ENCODE measurements around the gene KIF12.

KIF12 gene

GRCh38 chr9:114049441-114050225, 49.5 kb downstream of the KIF12 start:
- no peaks in the 10 kb centered on the region for H3K79me2 ChIP-seq (ENCODE audit: control insufficient read depth, low read length)
- H3K27ac ChIP-seq (ENCODE audit: low read depth, low read length): no peak overlapping the region
- TF ChIP-seq CTCF (IDR thresholded peaks at IDR 0.05; ENCODE audit: low read depth, low read length, poor library complexity, severe bottlenecking): no peak
- no peak for TF ChIP-seq EZH2phosphoT487 (IDR thresholded peaks at IDR 0.05; ENCODE audit: borderline replicate concordance, low read length)
- no peak overlapping the region for H3K4me2 ChIP-seq (ENCODE audit: low read length)
- no peaks in the 10 kb centered on the region for H3F3A ChIP-seq (ENCODE audit: control insufficient read depth, insufficient read depth)
- H3K4me1 ChIP-seq (ENCODE audit: control insufficient read depth, low read length): no peaks in the 10 kb centered on the region
- no peaks in the 10 kb centered on the region for H4K20me1 ChIP-seq (ENCODE audit: control insufficient read depth, insufficient read depth, low read depth, low read length)
- H3K36me3 ChIP-seq (ENCODE audit: control insufficient read depth, low read length): no peaks in the 10 kb centered on the region
- H3K9me2 ChIP-seq (replicated peaks; ENCODE audit: control insufficient read depth, low read length): no peaks in the 10 kb centered on the region
- no peaks in the 10 kb centered on the region for H3K27me3 ChIP-seq (ENCODE audit: control insufficient read depth, low read length)
- no peak overlapping the region for H3K4me3 ChIP-seq (ENCODE audit: low read length)
- no peaks in the 10 kb centered on the region for H3K9me3 ChIP-seq (ENCODE audit: control insufficient read depth, insufficient read depth, low read length)

- Histone ChIP-seq H3K4me3 (ENCODE audit: low read length) (no peak overlapping the region), H3K36me3 (ENCODE audit: control insufficient read depth, low read length) (no peaks in the 10 kb centered on the region)
Measured at GRCh38 chr9:114048533-114049415, 50.3 kb downstream of the KIF12 start.

GRCh38 chr9:114047717-114048116, 51.4 kb downstream of the KIF12 start:
- Histone ChIP-seq H3K79me2 (ENCODE audit: control insufficient read depth, low read length) (no peaks in the 10 kb centered on the region), H4K20me1 (ENCODE audit: control insufficient read depth, insufficient read depth, low read depth, low read length) (no peaks in the 10 kb centered on the region), H3K4me3 (ENCODE audit: low read length) (no peak overlapping the region), H3K9me2 (replicated peaks; ENCODE audit: control insufficient read depth, low read length) (no peaks in the 10 kb centered on the region), H3K36me3 (ENCODE audit: control insufficient read depth, low read length) (no peaks in the 10 kb centered on the region), H3K27ac (ENCODE audit: low read depth, low read length) (no peak overlapping the region), H3K4me1 (ENCODE audit: control insufficient read depth, low read length) (no peaks in the 10 kb centered on the region), H3K27me3 (ENCODE audit: control insufficient read depth, low read length) (no peaks in the 10 kb centered on the region), H3K9me3 (ENCODE audit: control insufficient read depth, insufficient read depth, low read length) (no peaks in the 10 kb centered on the region), H3F3A (ENCODE audit: control insufficient read depth, insufficient read depth) (no peaks in the 10 kb centered on the region), H3K4me2 (ENCODE audit: low read length) (no peak overlapping the region)
- TF ChIP-seq CTCF (IDR thresholded peaks at IDR 0.05; ENCODE audit: low read depth, low read length, poor library complexity, severe bottlenecking) (no peak), EZH2phosphoT487 (IDR thresholded peaks at IDR 0.05; ENCODE audit: borderline replicate concordance, low read length) (no peak)

More at GRCh38 chr9:114048533-114049415, 50.3 kb downstream of the KIF12 start:
- H3K27ac ChIP-seq (ENCODE audit: low read depth, low read length): no peak overlapping the region
- no peaks in the 10 kb centered on the region for H3K9me2 ChIP-seq (replicated peaks; ENCODE audit: control insufficient read depth, low read length)
- no peaks in the 10 kb centered on the region for H3K27me3 ChIP-seq (ENCODE audit: control insufficient read depth, low read length)
- H4K20me1 ChIP-seq (ENCODE audit: control insufficient read depth, insufficient read depth, low read depth, low read length): no peaks in the 10 kb centered on the region
- no peaks in the 10 kb centered on the region for H3K9me3 ChIP-seq (ENCODE audit: control insufficient read depth, insufficient read depth, low read length)
- no peak for TF ChIP-seq CTCF (IDR thresholded peaks at IDR 0.05; ENCODE audit: low read depth, low read length, poor library complexity, severe bottlenecking)
- no peak for TF ChIP-seq EZH2phosphoT487 (IDR thresholded peaks at IDR 0.05; ENCODE audit: borderline replicate concordance, low read length)
- H3K4me2 ChIP-seq (ENCODE audit: low read length): no peak overlapping the region
- H3K4me1 ChIP-seq (ENCODE audit: control insufficient read depth, low read length): no peaks in the 10 kb centered on the region
- no peaks in the 10 kb centered on the region for H3K79me2 ChIP-seq (ENCODE audit: control insufficient read depth, low read length)
- H3F3A ChIP-seq (ENCODE audit: control insufficient read depth, insufficient read depth): no peaks in the 10 kb centered on the region
